GM12874 (cell line): ENCODE data around the gene CHRNB2.

ENCODE experiments used
- CTCF ChIP-seq: IDR thresholded peaks from 2 replicates; pipeline ENCODE4 v1.5.1; 2011; ENCODE audit warnings: low read depth, mild to moderate bottlenecking, control low read depth, low read length, moderate library complexity; ENCODE audit not compliant: insufficient read depth

The CHRNB2 gene

GRCh38 chr1:154608397-154609270 is 41.1 kb downstream of the CHRNB2 start:
- TF ChIP-seq CTCF = no peak

- TF ChIP-seq CTCF = no peak
These were observed 42.1 kb downstream of the CHRNB2 start for GRCh38 chr1:154609398-154610380.

- TF ChIP-seq CTCF = no peak
These were observed 43.7 kb downstream of the CHRNB2 start for GRCh38 chr1:154611150-154611862.

GRCh38 chr1:154614247-154614646 is 46.7 kb downstream of the CHRNB2 start:
- TF ChIP-seq CTCF = no peak

GRCh38 chr1:154614901-154615300 is 47.3 kb downstream of the CHRNB2 start:
- TF ChIP-seq CTCF = no peak

GRCh38 chr1:154615411-154615810 is 47.8 kb downstream of the CHRNB2 start:
- no peak for TF ChIP-seq CTCF
